Activated T-cell treated with anti-CD3 and anti-CD28 coated beads, Interleukin-2, amount 50 U/mL, for 24 hours (primary cell): ENCODE results near the gene NCS1.

ENCODE experiments used
- DNase-seq: peaks from one replicate; pipeline ENCODE4 v3.0.0-alpha.2; 2020
- H3K27ac Mint-ChIP-seq: 2 replicates; pipeline ENCODE4 v1.8.0; 2020; ENCODE audit warnings: mild to moderate bottlenecking, mixed read lengths
- H3K27me3 Mint-ChIP-seq: 2 replicates; pipeline ENCODE4 v1.8.0; 2020; ENCODE audit warnings: mixed read lengths
- H3K36me3 Mint-ChIP-seq: 2 replicates; pipeline ENCODE4 v1.8.0; 2020; ENCODE audit warnings: low read depth, mixed read lengths
- H3K4me1 Mint-ChIP-seq: 2 replicates; pipeline ENCODE4 v1.8.0; 2020; ENCODE audit warnings: low read depth, mixed read lengths
- H3K4me3 Mint-ChIP-seq: 2 replicates; pipeline ENCODE4 v1.8.0; 2020; ENCODE audit warnings: mild to moderate bottlenecking, moderate library complexity, mixed read lengths
- H3K9me3 Mint-ChIP-seq: 2 replicates; pipeline ENCODE4 v1.8.0; 2020; ENCODE audit warnings: mixed read lengths

NCS1 gene

GRCh38 chr9:130176760-130177159, 4.6 kb downstream of the NCS1 start:
- no peak for DNase-seq
- Mint-ChIP-seq H3K4me3 (no peak overlapping the region), H3K36me3 (peaks cover 4% of the 10 kb centered on the region), H3K27ac (no peak overlapping the region), H3K9me3 (no peaks in the 10 kb centered on the region), H3K4me1 (peaks cover 6% of the 10 kb centered on the region), H3K27me3 (peaks cover 17% of the 10 kb centered on the region)

DNA sequence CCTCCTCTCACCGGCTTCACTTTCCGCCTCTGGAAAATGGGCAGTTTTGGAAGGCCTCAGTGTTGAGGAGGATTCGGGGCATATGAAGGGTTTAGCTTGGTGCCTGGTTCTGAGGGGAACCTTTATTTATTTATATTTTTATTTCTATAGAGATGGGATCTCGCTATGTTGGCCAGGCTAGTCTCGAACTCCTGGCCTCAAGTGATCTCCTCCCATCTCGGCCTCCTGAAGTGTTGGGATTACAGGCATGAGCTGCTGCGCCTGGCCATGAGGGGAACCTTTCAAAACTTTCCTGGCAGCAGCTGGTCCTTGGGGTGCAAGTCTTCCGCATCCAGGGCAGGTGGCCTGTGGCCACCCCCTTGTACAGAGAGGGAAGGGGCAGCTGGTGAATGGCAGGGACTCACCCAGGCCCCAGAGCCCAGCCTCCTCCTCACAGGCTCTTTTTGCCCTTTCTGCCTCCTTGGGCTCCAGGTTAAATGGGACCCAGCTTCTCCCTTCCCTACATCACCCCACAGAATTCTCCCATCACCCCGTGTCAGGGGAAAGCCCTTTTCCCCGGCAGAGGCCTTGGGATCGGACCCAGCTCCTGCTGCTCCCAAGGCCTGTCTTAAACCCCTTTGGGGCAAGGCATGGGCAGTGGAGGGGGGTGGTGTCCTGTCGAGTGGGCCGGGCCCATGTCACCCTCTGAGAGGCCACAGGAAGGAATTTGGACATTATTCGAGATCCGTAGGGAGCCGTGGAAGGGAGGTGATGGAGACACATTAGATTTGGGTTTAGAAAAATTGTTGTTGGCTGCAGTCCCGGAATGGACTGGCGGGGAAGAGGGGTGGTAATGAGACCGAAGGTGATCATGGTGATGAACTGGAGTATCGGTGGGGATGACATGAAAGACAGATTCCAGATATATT, 5.9 kb downstream of the NCS1 start:
- no peak overlapping the region for H3K27ac Mint-ChIP-seq
- no peak overlapping the region for H3K4me3 Mint-ChIP-seq
- H3K36me3 Mint-ChIP-seq, result peaks cover 4% of the 10 kb centered on the region
- H3K4me1 Mint-ChIP-seq, result peaks cover 6% of the 10 kb centered on the region
- no peaks in the 10 kb centered on the region for H3K9me3 Mint-ChIP-seq
- H3K27me3 Mint-ChIP-seq, result peaks cover 16% of the 10 kb centered on the region
- no peak for DNase-seq

- no peak overlapping the region for H3K27ac Mint-ChIP-seq
- H3K27me3 Mint-ChIP-seq, result peaks cover 4% of the 10 kb centered on the region
- H3K9me3 Mint-ChIP-seq, result no peaks in the 10 kb centered on the region
- no peak for DNase-seq
- H3K4me3 Mint-ChIP-seq, result no peak overlapping the region
- H3K4me1 Mint-ChIP-seq, result no peaks in the 10 kb centered on the region
- H3K36me3 Mint-ChIP-seq, result peaks cover 4% of the 10 kb centered on the region
Measured at GRCh38 chr9:130179331-130179907, 7.2 kb downstream of the NCS1 start.

GRCh38 chr9:130180516-130180915, 8.3 kb downstream of the NCS1 start:
- no peak for DNase-seq
- Mint-ChIP-seq H3K9me3 (no peaks in the 10 kb centered on the region), H3K4me1 (no peaks in the 10 kb centered on the region), H3K36me3 (peaks cover 2% of the 10 kb centered on the region), H3K4me3 (no peak overlapping the region), H3K27ac (no peak overlapping the region), H3K27me3 (no peaks in the 10 kb centered on the region)

DNA sequence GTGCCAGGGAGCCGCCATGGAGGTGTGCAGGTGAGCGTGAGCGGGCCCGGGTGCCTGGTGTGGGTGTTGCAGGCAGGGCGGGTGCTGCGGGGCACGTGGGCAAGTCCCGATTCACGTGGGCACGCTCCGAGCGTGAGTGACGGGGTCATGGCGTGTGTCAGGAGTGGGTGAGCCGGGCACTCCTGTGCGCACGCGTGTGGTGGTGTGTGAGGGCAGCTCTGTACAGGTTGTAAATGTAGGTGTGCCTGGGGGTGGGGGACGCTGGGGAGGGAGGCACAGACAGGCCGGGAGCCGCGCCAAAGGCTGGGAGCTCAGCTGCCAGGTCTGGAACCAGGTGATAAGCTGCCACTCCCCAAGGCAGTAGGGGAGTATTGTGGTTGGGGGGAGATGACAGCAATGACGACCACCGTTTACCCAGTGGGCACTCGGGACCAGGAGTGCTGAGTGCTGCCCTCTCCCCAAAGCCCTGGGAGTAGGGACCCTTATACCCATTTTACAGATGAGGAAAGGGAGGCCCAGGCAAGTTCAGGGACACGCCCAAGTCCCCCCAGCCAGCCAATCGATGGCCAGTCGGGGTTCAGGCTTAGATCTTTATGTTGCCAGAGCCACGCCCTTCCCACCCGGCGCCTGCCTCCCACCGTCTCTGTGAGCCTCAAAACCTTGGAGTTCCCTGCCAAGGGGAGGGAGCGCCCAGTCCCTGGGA, 9.6 kb downstream of the NCS1 start:
- Mint-ChIP-seq H3K27ac (no peak overlapping the region), H3K4me1 (no peaks in the 10 kb centered on the region), H3K9me3 (no peaks in the 10 kb centered on the region), H3K4me3 (no peak overlapping the region), H3K36me3 (peaks cover 1% of the 10 kb centered on the region), H3K27me3 (no peaks in the 10 kb centered on the region)
- DNase-seq, result no peak

DNA sequence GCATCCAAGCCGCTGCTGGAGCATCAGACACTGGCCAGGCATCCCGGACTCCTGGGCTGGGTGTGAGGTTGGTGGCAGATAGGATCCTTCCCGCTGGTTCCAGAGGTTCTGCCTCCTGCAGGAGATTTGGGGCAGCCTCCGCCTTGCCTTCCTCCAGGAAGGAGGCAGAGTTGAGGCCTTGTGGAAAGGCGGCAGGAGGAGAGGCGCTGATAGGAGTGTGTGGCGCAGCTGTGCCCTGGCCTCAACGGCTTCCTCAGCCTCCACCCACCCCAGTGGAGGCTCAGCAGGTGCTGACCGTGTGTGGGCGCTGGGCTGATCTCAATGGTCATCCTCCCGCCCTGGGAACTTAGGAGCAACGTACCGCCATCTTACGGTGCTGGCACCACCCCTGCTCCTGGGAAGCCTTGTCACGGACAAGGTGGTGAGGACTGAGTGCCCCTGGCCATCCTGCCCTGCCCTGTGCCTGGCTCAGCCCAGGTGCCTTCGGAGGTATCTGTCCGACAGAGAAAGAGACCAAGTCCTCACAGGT, 10.2 kb downstream of the NCS1 start:
- H3K4me3 Mint-ChIP-seq, result no peak overlapping the region

DNA sequence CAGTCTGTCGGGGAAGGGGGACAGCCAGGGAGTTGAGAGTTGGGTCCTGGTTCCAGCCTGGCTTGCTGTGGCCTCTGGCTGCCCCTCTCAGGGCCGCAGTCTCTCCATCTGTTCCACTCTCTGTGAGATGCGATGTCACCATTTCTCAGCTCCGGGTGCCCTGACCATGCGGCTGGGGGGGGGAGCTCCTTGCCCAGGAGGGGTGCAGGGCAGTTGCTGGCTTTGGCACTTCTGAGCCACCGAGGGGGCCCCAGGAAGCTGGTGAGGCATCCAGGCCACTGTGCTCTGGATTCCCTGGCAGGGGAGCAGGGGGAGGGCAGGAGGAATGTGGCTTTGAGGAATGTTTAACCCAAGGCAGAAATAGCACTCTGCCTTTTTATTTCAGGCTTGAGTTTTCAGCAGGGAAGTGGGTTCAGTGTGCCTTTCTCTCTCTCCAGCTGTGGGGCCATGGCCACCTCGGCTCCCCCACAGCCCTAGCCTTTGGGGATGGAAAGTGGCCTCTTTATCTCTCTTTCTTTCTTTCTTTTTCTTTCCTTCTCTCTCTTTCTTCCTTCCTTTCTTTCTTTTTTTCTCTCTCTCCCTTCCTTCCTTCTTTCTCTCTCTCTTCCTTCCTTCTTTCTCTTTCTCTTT, 11.0 kb downstream of the NCS1 start:
- Mint-ChIP-seq H3K27ac (no peak overlapping the region), H3K4me1 (no peaks in the 10 kb centered on the region), H3K36me3 (no peaks in the 10 kb centered on the region), H3K27me3 (no peaks in the 10 kb centered on the region), H3K9me3 (no peaks in the 10 kb centered on the region), H3K4me3 (no peak overlapping the region)
- no peak for DNase-seq

More for the DNA sequence above, 10.2 kb downstream of the NCS1 start:
- H3K4me1 Mint-ChIP-seq, result no peaks in the 10 kb centered on the region
- no peak for DNase-seq
- H3K27me3 Mint-ChIP-seq, result no peaks in the 10 kb centered on the region
- no peak overlapping the region for H3K27ac Mint-ChIP-seq
- H3K9me3 Mint-ChIP-seq, result no peaks in the 10 kb centered on the region
- no peaks in the 10 kb centered on the region for H3K36me3 Mint-ChIP-seq

GRCh38 chr9:130185017-130185416, 12.8 kb downstream of the NCS1 start:
- Mint-ChIP-seq H3K27ac (no peak overlapping the region), H3K4me1 (no peaks in the 10 kb centered on the region), H3K36me3 (no peaks in the 10 kb centered on the region), H3K27me3 (no peaks in the 10 kb centered on the region), H3K4me3 (no peak overlapping the region), H3K9me3 (no peaks in the 10 kb centered on the region)
- DNase-seq, result no peak

GRCh38 chr9:130185490-130186031, 13.4 kb downstream of the NCS1 start:
- Mint-ChIP-seq H3K27ac (no peak overlapping the region), H3K4me3 (no peak overlapping the region), H3K36me3 (no peaks in the 10 kb centered on the region)

GRCh38 chr9:130186051-130186450, 13.8 kb downstream of the NCS1 start:
- Mint-ChIP-seq H3K36me3 (no peaks in the 10 kb centered on the region), H3K9me3 (no peaks in the 10 kb centered on the region), H3K27me3 (no peaks in the 10 kb centered on the region), H3K4me3 (no peak overlapping the region), H3K4me1 (no peaks in the 10 kb centered on the region), H3K27ac (no peak overlapping the region)
- no peak for DNase-seq

More at GRCh38 chr9:130185490-130186031, 13.4 kb downstream of the NCS1 start:
- no peak for DNase-seq
- Mint-ChIP-seq H3K4me1 (no peaks in the 10 kb centered on the region), H3K27me3 (no peaks in the 10 kb centered on the region), H3K9me3 (no peaks in the 10 kb centered on the region)

DNA sequence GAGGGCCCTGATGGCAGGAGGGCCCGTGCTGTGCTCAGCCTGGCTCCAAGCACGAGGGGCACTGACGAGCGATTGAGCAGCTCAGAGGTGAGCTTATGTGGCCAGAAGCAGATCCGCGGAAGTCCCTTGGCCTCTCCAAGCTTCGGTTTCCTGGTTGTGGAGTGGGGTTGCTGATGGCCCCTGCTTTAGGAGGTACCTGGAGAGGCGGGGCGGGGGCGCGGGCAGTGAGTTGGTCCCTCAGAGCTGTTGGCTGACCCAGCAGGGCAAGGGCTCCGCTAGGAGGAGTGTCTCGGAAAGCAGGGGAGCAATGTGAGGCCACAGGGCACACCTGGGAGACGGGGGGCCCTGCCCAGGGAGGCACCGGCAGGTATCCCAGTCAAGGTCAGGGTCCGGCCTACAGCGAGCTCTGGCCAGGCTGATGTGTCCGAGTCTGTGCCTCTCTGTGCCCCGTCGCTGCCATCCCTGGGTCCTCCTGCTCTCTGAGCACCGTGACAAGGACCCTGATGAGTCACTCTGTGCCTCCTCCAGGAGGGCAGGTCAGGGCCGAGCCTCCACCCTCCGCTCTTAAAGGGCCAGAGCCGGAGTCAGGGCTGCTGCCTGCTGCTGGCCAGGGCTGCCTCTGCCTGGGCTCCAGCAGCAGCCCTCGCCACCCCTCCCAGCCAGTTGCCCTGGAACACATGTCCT, 14.8 kb downstream of the NCS1 start:
- Mint-ChIP-seq H3K9me3 (no peaks in the 10 kb centered on the region), H3K4me1 (no peaks in the 10 kb centered on the region), H3K4me3 (no peak overlapping the region), H3K36me3 (no peaks in the 10 kb centered on the region), H3K27me3 (no peaks in the 10 kb centered on the region), H3K27ac (no peak overlapping the region)
- DNase-seq, result no peak

DNA sequence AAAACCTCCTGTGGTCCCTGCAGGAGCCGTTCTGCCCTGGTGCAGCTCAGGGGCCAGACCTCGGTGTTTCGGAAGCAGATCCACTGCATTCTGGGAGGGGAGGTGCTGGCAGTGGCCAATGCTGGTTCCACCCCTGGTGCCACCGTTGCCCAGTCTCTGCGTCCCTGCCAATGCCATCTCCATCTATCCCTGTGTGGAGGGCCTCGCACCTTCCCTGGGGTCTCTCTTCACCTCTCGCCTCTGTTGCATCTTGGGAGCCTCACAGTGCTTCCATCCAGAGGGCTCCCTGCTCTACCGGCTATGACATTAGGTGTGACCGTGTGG, 15.3 kb downstream of the NCS1 start:
- no peaks in the 10 kb centered on the region for H3K36me3 Mint-ChIP-seq
- no peak for DNase-seq
- H3K9me3 Mint-ChIP-seq, result no peaks in the 10 kb centered on the region
- no peak overlapping the region for H3K27ac Mint-ChIP-seq
- H3K27me3 Mint-ChIP-seq, result no peaks in the 10 kb centered on the region
- H3K4me1 Mint-ChIP-seq, result no peaks in the 10 kb centered on the region
- no peak overlapping the region for H3K4me3 Mint-ChIP-seq

DNA sequence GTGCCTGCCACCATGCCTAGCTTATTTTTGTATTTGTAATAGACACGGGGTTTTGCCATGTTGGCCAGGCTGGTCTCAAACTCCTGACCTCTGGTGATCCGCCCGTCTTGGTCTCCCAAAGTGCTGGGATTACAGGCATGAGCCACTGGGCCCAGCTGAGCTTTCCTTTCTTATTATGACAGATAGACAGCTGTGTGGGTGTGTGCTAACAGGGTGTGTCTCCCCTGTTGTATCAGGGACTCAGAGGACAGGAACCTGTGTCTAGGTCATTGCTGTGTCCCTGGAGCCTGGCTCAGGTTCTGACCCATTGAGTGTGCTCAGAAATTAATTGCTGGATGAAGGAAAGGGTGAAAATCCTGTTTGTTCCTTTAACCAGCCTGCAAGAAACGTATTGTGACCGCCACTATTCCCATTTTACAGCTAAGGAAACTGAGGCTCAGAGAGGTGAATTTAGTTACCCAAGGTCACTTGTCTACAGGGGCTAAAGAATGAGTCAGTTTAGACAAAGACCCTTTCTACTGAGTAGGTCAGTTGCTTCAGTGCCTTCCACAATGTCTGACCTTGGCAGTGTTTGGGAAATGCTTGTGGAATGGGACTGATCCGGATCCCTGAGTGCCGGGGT, 16.8 kb downstream of the NCS1 start:
- H3K27me3 Mint-ChIP-seq, result no peaks in the 10 kb centered on the region
- H3K4me1 Mint-ChIP-seq, result no peaks in the 10 kb centered on the region
- H3K27ac Mint-ChIP-seq, result no peak overlapping the region
- no peak overlapping the region for H3K4me3 Mint-ChIP-seq
- H3K36me3 Mint-ChIP-seq, result no peaks in the 10 kb centered on the region
- no peaks in the 10 kb centered on the region for H3K9me3 Mint-ChIP-seq
- no peak for DNase-seq
